Stomach (tissue), 9 donors: ENCODE results near the gene TECPR1. TPM values are rescaled to one million over a fixed set of nuclear protein-coding genes. Genes with fewer than 3 reads are reported as not detected.

Source experiments
- DNase-seq, 2 donors: peaks; one replicate each; pipeline versions ENCODE4 v3.0.0 to v3.0.0-alpha.2; 2013 to 2019
- H3K27ac ChIP-seq, 5 donors: fragments of 200-600 bp in 4 of 5; sonication (generic) in 4 of 5; one replicate each; pipeline ENCODE4 v1.5.1; 2013 to 2019; ENCODE audit warnings: mild to moderate bottlenecking in 1 of 5, moderate library complexity in 1 of 5
- H3K27me3 ChIP-seq, 3 donors: fragments of 200-600 bp; sonication (generic); one replicate each; pipeline ENCODE4 v1.5.1; 2017 to 2019; ENCODE audit warnings: mixed run types in 1 of 3
- H3K36me3 ChIP-seq, 4 donors: fragments of 200-600 bp; sonication (generic); 1 replicate in 3 of 4; 2 replicates in 1 of 4; pipeline ENCODE4 v1.5.1; 2016 to 2019
- H3K4me1 ChIP-seq, 4 donors: fragments of 200-600 bp; sonication (generic); one replicate each; pipeline ENCODE4 v1.5.1; 2016 to 2019
- H3K4me3 ChIP-seq, 4 donors: fragments of 200-600 bp; sonication (generic) in 3 of 4; one replicate each; pipeline ENCODE4 v1.5.1; 2016 to 2019; ENCODE audit warnings: mild to moderate bottlenecking in 1 of 4
- H3K9me3 ChIP-seq, 4 donors: fragments of 200-600 bp; sonication (generic); one replicate each; pipeline ENCODE4 v1.5.1; 2016 to 2019
- EP300 ChIP-seq: sonication (generic); formaldehyde crosslinking; IDR thresholded peaks from one replicate; pipeline ENCODE4 v1.6.1; 2017; ENCODE audit warnings: antibody characterized with exemption
- POLR2A ChIP-seq, 4 donors: fragments of 450-650 bp; IDR thresholded peaks; one replicate each; pipeline ENCODE4 v1.6.1; 2016; ENCODE audit warnings: antibody characterized with exemption in 4 of 4, control low read depth in 2 of 4, mild to moderate bottlenecking in 1 of 4, moderate library complexity in 1 of 4
- POLR2AphosphoS5 ChIP-seq, 3 donors: sonication (generic); formaldehyde crosslinking; IDR thresholded peaks; one replicate each; pipeline ENCODE4 v1.6.1; 2016; ENCODE audit warnings: antibody characterized with exemption in 3 of 3
- WGBS, 5 donors: extraction: QIAGEN DNeasy Blood & Tissue Kit in 3 of 5; methylation state at CpG; one replicate each; pipeline versions ENCODE4 v1.1.5 to v1.1.7; 2013 to 2018; 5-methylcytosine and 5-hydroxymethylcytosine counted together
- intact Hi-C: fragments of 100-400 bp; cut with DNase I; formaldehyde crosslinking; loops from one replicate; pipeline ENCODE4 v1.15.1; 2023; ENCODE audit warnings: low total_unique reads
- polyA plus RNA-seq, 3 donors: library from polyadenylated mRNA; stranded (reverse); fragments of 200-250 nt; gene quantifications; one replicate each; pipeline ENCODE4 v1.2.3, GENCODE V29; 2013
- total RNA-seq, 5 donors: library from RNA; depleted of rRNA; stranded (reverse); fragments of >200 nt; gene quantifications; one replicate each; pipeline versions ENCODE4 v1.1.0 to v1.2.3, GENCODE V29; 2014 to 2016
- TF ChIP-seq, protein P1 (sequence below), 7 experiments: fragments of 450-650 bp in 4 of 7; fragments of 200-600 bp in 3 of 7; sonication (generic) in 3 of 7; IDR thresholded peaks; one replicate each; pipeline ENCODE4 v1.5.1; 2016 to 2019; ENCODE audit warnings: antibody characterized with exemption in 7 of 7, control low read depth in 2 of 7, mild to moderate bottlenecking in 1 of 7
- donor health status: healthy with polysubstance abuse.
- donor health status: Bipolar disorder and iron deficiency.
- donor health status: healthy.

The TECPR1 gene
- total and polyA plus RNA-seq, 8 donors = 8.8 to 70.7 (median 28.8) TPM

DNA sequence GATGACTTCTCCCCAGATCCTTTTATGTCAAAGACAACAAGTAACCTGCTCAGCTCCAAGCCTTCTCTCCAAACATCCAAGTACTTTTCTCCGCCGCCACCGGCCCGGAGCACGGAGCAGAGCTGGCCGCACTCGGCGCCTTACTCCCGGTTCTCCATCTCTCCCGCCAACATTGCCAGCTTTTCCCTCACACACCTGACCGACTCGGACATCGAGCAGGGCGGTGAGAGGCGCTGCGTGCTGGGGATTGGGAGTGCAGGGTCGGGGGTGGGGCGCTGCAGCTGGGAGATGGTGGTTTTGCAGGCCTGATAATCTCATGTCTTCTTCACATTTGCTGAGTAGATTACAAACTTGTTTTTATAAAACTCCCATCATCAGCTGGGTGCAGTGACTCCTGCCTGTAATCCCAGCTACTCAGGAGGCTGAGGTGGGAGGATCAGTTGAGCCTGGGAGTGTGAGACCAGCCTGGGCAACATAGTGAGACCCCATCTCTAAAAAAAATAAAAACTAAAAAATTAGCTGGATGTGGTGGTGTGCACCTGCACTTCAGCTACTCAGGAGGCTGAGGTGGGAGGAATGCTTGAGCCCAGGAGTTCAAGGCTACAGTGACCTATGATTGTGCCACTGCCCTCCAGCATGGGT, 47.9 kb downstream of the TECPR1 start:
- Histone ChIP-seq H3K27ac (peak overlapping the region in 2 of 5 donors; percentile 16 to 47), H3K4me3 (no peak overlapping the region), H3K27me3 (no peaks in the 10 kb centered on the region), H3K36me3 (peaks cover 27 to 61% (median 59%) of the 10 kb centered on the region in 4 donors), H3K4me1 (peaks cover 7 to 34% (median 8%) of the 10 kb centered on the region in 4 donors), H3K9me3 (no peaks in the 10 kb centered on the region)
- intact Hi-C loops = no loop called here
- TF ChIP-seq POLR2A (IDR thresholded peaks at IDR 0.05) = no peak
- 92 to 97% (median 97%) methylated on average over 18 of the region's 18 CpGs for WGBS, 5 donors
- no peak for DNase-seq

DNA sequence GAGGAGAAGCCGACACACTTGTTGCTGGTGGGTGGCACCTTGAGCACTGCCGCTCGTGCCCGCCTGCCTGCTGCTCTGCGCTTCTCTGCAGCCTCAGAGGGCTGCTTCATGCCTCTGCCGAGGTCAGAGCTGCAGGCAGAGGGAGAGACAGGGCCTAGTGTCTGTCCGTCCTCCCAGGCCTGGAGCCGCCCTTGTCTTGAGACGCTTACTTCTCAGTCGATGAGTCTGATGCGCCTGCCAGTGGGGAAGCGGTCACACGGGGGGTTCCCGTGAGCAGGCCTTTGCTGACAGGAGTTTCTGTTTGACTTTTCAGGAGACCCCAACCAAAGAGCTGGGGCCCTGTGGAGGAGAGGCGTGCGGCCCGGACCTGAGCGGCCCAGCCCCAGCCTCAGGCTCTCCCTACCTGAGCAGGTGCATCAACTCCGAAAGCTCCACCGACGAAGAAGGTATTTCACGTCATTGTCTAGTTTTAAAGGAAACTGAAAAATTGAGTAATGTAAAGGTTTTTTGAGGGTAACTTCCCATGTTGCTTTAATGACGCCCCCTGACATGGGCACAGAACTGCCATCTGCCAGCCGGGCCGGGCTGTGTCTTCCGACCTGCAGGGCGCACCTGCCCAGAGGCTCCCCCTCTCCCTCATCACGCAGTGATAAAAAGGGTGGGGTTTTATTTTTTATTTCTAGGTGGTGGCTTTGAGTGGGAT, 48.6 kb downstream of the TECPR1 start:
- Histone ChIP-seq H3K9me3 (peaks cover 0 to 2% (median 1%) of the 10 kb centered on the region in 4 donors), H3K27ac (peak overlapping the region in 1 of 5 donors; percentile 47), H3K36me3 (peaks cover 27 to 62% (median 61%) of the 10 kb centered on the region in 4 donors), H3K27me3 (no peaks in the 10 kb centered on the region), H3K4me3 (no peak overlapping the region), H3K4me1 (peaks cover 7 to 34% (median 8%) of the 10 kb centered on the region in 4 donors)
- DNase-seq = no peak
- WGBS, 5 donors = 91 to 97% (median 95%) methylated on average over 22 to 28 of the region's 28 CpGs
- TF ChIP-seq EP300 (no peak), POLR2A (IDR thresholded peaks at IDR 0.05) (no peak), POLR2AphosphoS5 (IDR thresholded peaks at IDR 0.05) (no peak)
- TF ChIP-seq, protein P1, sequence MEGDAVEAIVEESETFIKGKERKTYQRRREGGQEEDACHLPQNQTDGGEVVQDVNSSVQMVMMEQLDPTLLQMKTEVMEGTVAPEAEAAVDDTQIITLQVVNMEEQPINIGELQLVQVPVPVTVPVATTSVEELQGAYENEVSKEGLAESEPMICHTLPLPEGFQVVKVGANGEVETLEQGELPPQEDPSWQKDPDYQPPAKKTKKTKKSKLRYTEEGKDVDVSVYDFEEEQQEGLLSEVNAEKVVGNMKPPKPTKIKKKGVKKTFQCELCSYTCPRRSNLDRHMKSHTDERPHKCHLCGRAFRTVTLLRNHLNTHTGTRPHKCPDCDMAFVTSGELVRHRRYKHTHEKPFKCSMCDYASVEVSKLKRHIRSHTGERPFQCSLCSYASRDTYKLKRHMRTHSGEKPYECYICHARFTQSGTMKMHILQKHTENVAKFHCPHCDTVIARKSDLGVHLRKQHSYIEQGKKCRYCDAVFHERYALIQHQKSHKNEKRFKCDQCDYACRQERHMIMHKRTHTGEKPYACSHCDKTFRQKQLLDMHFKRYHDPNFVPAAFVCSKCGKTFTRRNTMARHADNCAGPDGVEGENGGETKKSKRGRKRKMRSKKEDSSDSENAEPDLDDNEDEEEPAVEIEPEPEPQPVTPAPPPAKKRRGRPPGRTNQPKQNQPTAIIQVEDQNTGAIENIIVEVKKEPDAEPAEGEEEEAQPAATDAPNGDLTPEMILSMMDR (IDR thresholded peaks at IDR 0.05) = no peak
- intact Hi-C loops = no loop called here

DNA sequence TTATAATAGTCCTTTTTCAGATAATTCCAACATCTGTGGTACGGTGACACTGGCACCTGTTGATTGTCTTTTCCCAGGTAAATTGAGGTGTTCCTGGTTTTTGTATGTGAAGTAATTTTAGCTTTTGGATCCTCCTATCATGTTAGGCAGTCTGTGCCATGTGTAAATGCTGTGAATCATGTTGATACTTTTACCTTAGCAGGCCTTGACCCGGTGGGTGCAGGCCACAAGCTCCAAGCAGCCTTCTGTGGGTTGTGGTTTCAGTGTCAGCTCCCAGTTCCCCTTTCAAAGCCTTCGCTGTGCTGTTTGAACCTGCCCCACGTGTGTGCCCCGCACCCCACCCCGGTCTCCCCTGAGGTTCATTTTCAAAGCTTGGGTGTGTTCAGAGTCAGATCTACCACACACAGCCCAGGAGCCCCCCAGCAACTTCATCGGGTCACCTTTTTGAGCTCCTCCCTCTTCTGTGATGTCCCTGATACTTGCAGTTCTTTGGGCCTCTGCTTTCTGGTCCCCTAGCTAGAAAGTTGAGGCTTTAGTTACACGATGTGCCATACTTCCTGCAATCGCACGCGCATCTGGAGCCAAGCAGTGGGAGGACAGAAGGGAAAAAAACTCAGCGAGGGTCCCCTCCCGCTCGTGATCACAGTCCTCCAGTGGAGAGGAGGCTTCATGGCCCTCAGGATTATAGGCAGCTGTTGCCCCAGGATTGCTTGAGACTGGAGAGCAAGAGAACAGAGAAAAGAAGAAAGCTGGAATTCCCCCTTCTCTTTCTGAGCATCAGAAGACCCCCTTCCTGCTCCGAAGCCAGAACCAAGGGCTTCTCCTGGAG, 49.5 kb downstream of the TECPR1 start:
- peak in 1 of 2 donors; percentile 59 for DNase-seq
- WGBS, 5 donors = 69 to 77% (median 77%) methylated on average over 15 of the region's 15 CpGs
- no peak overlapping the region for H3K4me3 ChIP-seq
- peak overlapping the region in 1 of 5 donors; percentile 47 for H3K27ac ChIP-seq
- H3K27me3 ChIP-seq = no peaks in the 10 kb centered on the region
- no peak for TF ChIP-seq EP300
- intact Hi-C loops = no loop called here
- H3K9me3 ChIP-seq = peaks cover 0 to 5% (median 2%) of the 10 kb centered on the region in 4 donors
- peaks cover 7 to 34% (median 8%) of the 10 kb centered on the region in 4 donors for H3K4me1 ChIP-seq
- peaks cover 27 to 62% (median 59%) of the 10 kb centered on the region in 4 donors for H3K36me3 ChIP-seq

DNA sequence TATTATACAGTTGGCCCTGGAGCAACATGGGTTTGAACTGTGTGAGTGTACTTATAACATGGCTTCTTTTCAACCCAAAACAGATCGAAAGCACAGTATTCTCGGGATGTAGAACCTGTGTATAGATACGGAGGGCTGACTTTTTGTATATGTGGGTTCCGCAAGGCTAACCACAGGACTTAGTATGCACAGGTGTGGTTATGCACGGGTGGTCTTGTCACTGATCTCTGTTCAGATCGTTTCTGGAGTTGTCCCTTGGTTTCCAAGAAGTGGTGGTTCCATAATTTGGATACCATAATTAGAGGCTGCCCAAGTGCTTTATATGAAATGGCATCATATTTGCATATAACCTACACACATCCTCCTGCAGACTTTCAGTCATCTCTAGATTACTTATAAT, 51.7 kb downstream of the TECPR1 start:
- 76 to 89% (median 86%) methylated on average over 6 of the region's 6 CpGs for WGBS, 5 donors
- H3K4me3 ChIP-seq = no peak overlapping the region
- H3K27me3 ChIP-seq = no peaks in the 10 kb centered on the region
- TF ChIP-seq POLR2AphosphoS5 (IDR thresholded peaks at IDR 0.05) (no peak), EP300 (no peak), POLR2A (IDR thresholded peaks at IDR 0.05) (no peak)
- TF ChIP-seq, protein P1 (IDR thresholded peaks at IDR 0.05) = no peak
- peaks cover 0 to 5% (median 2%) of the 10 kb centered on the region in 4 donors for H3K9me3 ChIP-seq
- intact Hi-C loops = no loop called here
- H3K4me1 ChIP-seq = peaks cover 7 to 34% (median 8%) of the 10 kb centered on the region in 4 donors
- DNase-seq = no peak
- no peak overlapping the region for H3K27ac ChIP-seq
- H3K36me3 ChIP-seq = peaks cover 21 to 62% (median 51%) of the 10 kb centered on the region in 4 donors

DNA sequence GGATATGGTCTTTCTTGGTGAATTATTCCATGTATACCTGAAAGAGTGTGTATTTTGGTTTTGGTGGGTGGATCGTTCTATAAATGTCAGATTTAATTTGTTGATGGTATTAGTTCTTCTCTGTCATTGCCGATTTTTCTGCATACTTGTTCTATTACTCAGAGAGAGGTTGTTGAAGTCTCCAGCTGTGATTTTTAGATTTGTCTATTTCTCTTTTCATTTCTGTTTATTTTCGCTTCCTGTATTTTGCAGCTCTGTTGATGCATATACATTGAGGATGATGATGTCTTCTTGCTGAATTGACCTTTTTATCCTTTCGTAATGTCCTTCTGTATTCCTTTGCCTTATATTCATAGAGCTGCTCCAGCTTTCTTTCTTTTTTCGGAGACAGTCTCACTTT, 52.9 kb downstream of the TECPR1 start:
- Histone ChIP-seq H3K27ac (no peak overlapping the region), H3K4me1 (peaks cover 0 to 22% (median 1%) of the 10 kb centered on the region in 4 donors), H3K4me3 (no peak overlapping the region), H3K27me3 (no peaks in the 10 kb centered on the region), H3K36me3 (peaks cover 29 to 62% (median 51%) of the 10 kb centered on the region in 4 donors), H3K9me3 (peaks cover 0 to 5% (median 2%) of the 10 kb centered on the region in 4 donors)
- 94 to 98% (median 97%) methylated on average over 5 of the region's 5 CpGs for WGBS, 5 donors
- intact Hi-C loops = no loop called here
- no peak for DNase-seq
- no peak for TF ChIP-seq EP300
- no peak for TF ChIP-seq POLR2AphosphoS5 (IDR thresholded peaks at IDR 0.05)
- TF ChIP-seq, protein P1 (IDR thresholded peaks at IDR 0.05) = no peak
- TF ChIP-seq POLR2A (IDR thresholded peaks at IDR 0.05) = no peak
